ENCODE measurements around the gene ZNF117. TPM values are rescaled to one million over a fixed set of nuclear protein-coding genes. Genes with fewer than 3 reads are reported as not detected.

ZNF117 gene
- total and polyA plus RNA-seq, 2 donors (not counting 1 experiment from before 2014, with no cell fraction given): 5.2 to 9.2 TPM

DNA sequence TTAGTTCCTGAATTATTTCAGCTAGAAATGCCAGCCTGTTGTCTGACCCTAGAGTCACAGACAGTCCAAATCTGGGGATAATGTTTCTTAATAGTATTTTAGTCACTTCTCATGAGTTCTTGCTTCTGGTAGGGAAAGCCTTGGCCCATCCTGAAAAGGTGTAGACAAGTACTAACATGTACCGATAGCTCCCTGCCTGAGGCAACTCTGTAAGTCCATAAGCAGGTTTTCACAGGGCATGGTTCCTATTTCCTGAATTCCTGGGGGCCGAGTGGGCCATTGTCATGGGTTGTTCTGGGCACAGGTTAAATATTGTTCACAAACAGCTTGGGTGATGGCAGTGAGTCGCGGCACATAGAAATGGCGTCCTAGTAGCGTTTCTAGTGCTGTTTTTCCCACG is 3.1 kb upstream of the ZNF117 start:
- H3K4me3 ChIP-seq (ENCODE audit: control extremely low read depth in 1 of 5, extremely low read depth in 1 of 5, insufficient read depth in 1 of 5, low read depth in 2 of 5, low read length in 4 of 5): no peak overlapping the region

DNA sequence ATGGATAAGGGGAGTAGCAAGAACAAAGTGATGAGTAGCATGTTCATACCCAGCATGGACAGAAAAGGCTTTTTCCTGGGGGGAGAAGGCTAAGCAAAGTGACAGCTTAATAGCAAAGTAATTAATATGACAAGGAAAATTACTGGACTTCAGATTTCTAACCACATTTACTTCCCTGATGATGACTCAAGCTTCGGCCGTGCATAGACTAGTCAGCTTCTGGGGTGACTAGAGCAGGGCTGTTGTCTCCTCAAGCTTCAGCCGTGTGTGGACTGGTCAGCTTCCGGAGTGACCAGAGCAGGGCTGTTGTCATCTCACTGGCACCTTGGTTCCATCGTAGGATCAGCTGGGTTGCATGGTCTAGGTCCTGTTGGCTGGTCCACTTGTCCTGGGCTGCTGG is 2.1 kb upstream of the ZNF117 start:
- TF ChIP-seq, protein P1, sequence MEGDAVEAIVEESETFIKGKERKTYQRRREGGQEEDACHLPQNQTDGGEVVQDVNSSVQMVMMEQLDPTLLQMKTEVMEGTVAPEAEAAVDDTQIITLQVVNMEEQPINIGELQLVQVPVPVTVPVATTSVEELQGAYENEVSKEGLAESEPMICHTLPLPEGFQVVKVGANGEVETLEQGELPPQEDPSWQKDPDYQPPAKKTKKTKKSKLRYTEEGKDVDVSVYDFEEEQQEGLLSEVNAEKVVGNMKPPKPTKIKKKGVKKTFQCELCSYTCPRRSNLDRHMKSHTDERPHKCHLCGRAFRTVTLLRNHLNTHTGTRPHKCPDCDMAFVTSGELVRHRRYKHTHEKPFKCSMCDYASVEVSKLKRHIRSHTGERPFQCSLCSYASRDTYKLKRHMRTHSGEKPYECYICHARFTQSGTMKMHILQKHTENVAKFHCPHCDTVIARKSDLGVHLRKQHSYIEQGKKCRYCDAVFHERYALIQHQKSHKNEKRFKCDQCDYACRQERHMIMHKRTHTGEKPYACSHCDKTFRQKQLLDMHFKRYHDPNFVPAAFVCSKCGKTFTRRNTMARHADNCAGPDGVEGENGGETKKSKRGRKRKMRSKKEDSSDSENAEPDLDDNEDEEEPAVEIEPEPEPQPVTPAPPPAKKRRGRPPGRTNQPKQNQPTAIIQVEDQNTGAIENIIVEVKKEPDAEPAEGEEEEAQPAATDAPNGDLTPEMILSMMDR (IDR thresholded peaks at IDR 0.05): no peak
- no peak for TF ChIP-seq EZH2 (IDR thresholded peaks at IDR 0.05; ENCODE audit: borderline replicate concordance, insufficient read depth, low read depth, low read length, poor library complexity, severe bottlenecking)
- Histone ChIP-seq H3K4me1 (ENCODE audit: control insufficient read depth in 2 of 2, insufficient read depth in 2 of 2, low read length in 2 of 2) (no peaks in the 10 kb centered on the region), H3K9ac (ENCODE audit: low read length) (no peak overlapping the region), H3K27me3 (replicated peaks in 1 of 4; ENCODE audit: control extremely low read depth in 1 of 4, control insufficient read depth in 3 of 4, insufficient read depth in 4 of 4, low read length in 3 of 4) (no peaks in the 10 kb centered on the region), H3K27ac (ENCODE audit: low read length in 2 of 2) (no peak overlapping the region), H3K36me3 (replicated peaks in 1 of 2; ENCODE audit: control extremely low read depth in 1 of 2, control insufficient read depth in 1 of 2, extremely low read depth in 1 of 2, insufficient read depth in 2 of 2, low read length in 1 of 2) (no peaks in the 10 kb centered on the region), H4K20me1 (ENCODE audit: control insufficient read depth, insufficient read depth, low read length, poor library complexity, severe bottlenecking) (no peaks in the 10 kb centered on the region), H3K4me2 (replicated peaks; ENCODE audit: low read depth, low read length, poor library complexity, severe bottlenecking) (no peak overlapping the region), H3K4me3 (ENCODE audit: control extremely low read depth in 1 of 5, extremely low read depth in 1 of 5, insufficient read depth in 1 of 5, low read depth in 2 of 5, low read length in 4 of 5) (no peak overlapping the region), H3K9me3 (ENCODE audit: control extremely low read depth in 1 of 3, control insufficient read depth in 2 of 3, insufficient read depth in 1 of 3, low read length in 2 of 3) (peaks cover 1 to 85% (median 81%) of the 10 kb centered on the region in 3 donors), H2AFZ (ENCODE audit: insufficient read depth, low read depth, low read length, poor library complexity, severe bottlenecking) (no peak overlapping the region), H3K79me2 (ENCODE audit: control insufficient read depth, insufficient read depth, low read length) (peaks cover 13% of the 10 kb centered on the region)
- intact Hi-C loops (cut with micrococcal nuclease): no loop called here
- ChIA-PET CTCF (no interaction called here), POLR2A (no interaction called here)
- H3K27me3 Mint-ChIP-seq: no peaks in the 10 kb centered on the region
- ATAC-seq (ENCODE audit: low read depth) (no peak), DNase-seq (no peak)
- peaks cover 3% of the 10 kb centered on the region for H3K4me1 Mint-ChIP-seq
- no peak overlapping the region for H3K27ac Mint-ChIP-seq
- H3K9me3 Mint-ChIP-seq (ENCODE audit: insufficient read depth): peaks cover 31% of the 10 kb centered on the region
- no peak overlapping the region for H3K4me3 Mint-ChIP-seq
- 77% methylated on average over 5 of the region's 5 CpGs for WGBS (ENCODE audit: insufficient coverage)

More for the DNA sequence above, 3.1 kb upstream of the ZNF117 start:
- intact Hi-C loops (cut with micrococcal nuclease): no loop called here
- Mint-ChIP-seq H3K27me3 (no peaks in the 10 kb centered on the region), H3K4me3 (no peak overlapping the region), H3K27ac (no peak overlapping the region), H3K9me3 (ENCODE audit: insufficient read depth) (peaks cover 34% of the 10 kb centered on the region), H3K4me1 (peaks cover 8% of the 10 kb centered on the region)
- DNase-seq (no peak), ATAC-seq (ENCODE audit: low read depth) (no peak)
- Histone ChIP-seq H4K20me1 (ENCODE audit: control insufficient read depth, insufficient read depth, low read length, poor library complexity, severe bottlenecking) (no peaks in the 10 kb centered on the region), H3K4me2 (replicated peaks; ENCODE audit: low read depth, low read length, poor library complexity, severe bottlenecking) (no peak overlapping the region), H3K79me2 (ENCODE audit: control insufficient read depth, insufficient read depth, low read length) (peaks cover 13% of the 10 kb centered on the region), H3K9me3 (ENCODE audit: control extremely low read depth in 1 of 3, control insufficient read depth in 2 of 3, insufficient read depth in 1 of 3, low read length in 2 of 3) (peaks cover 1 to 90% (median 89%) of the 10 kb centered on the region in 3 donors), H3K36me3 (replicated peaks in 1 of 2; ENCODE audit: control extremely low read depth in 1 of 2, control insufficient read depth in 1 of 2, extremely low read depth in 1 of 2, insufficient read depth in 2 of 2, low read length in 1 of 2) (peaks cover 0 to 8% of the 10 kb centered on the region in 2 experiments), H3K27me3 (replicated peaks in 1 of 4; ENCODE audit: control extremely low read depth in 1 of 4, control insufficient read depth in 3 of 4, insufficient read depth in 4 of 4, low read length in 3 of 4) (no peaks in the 10 kb centered on the region), H3K27ac (ENCODE audit: low read length in 2 of 2) (no peak overlapping the region), H3K4me1 (ENCODE audit: control insufficient read depth in 2 of 2, insufficient read depth in 2 of 2, low read length in 2 of 2) (peaks cover under 1 to 6% of the 10 kb centered on the region in 2 donors), H3K9ac (ENCODE audit: low read length) (no peak overlapping the region), H2AFZ (ENCODE audit: insufficient read depth, low read depth, low read length, poor library complexity, severe bottlenecking) (no peak overlapping the region)
- ChIA-PET POLR2A (no interaction called here), CTCF (interaction anchor here (0.5 kb wide), 1 partner anchor 398 kb away, joined by 3 read pairs; no protein-coding TSS in a partner anchor)
- 99% methylated on average over 6 of the region's 7 CpGs for WGBS (ENCODE audit: insufficient coverage)
- TF ChIP-seq, protein P1 (IDR thresholded peaks at IDR 0.05): no peak
- TF ChIP-seq EZH2 (IDR thresholded peaks at IDR 0.05; ENCODE audit: borderline replicate concordance, insufficient read depth, low read depth, low read length, poor library complexity, severe bottlenecking): no peak
